Measurements from ENCODE around the gene EPHB2. TPM values are rescaled to one million over a fixed set of nuclear protein-coding genes. Genes with fewer than 3 reads are reported as not detected.

Gene EPHB2
- total RNA-seq, 1 donor from 2014 or later, result 5.0 TPM

- ATAC-seq (peak in 1 of 2 donors; percentile 16), DNase-seq (no peak)
- no peaks in the 10 kb centered on the region for H3K4me1 ChIP-seq
- no peaks in the 10 kb centered on the region for H3K9me3 ChIP-seq
- no peak overlapping the region for H3K4me3 ChIP-seq
- no peak for TF ChIP-seq CTCF (IDR thresholded peaks at IDR 0.05)
- intact Hi-C loops (cut with DNase I), result no loop called here
- H3K36me3 ChIP-seq, result no peaks in the 10 kb centered on the region
- H3K27me3 ChIP-seq (ENCODE audit: low read depth), result peaks cover 25% of the 10 kb centered on the region
- H3K27ac ChIP-seq, result no peak overlapping the region
These were observed 25.0 kb upstream of the EPHB2 start for GRCh38 chr1:22685591-22686059.

- Histone ChIP-seq H3K27me3 (ENCODE audit: low read depth) (peaks cover 25% of the 10 kb centered on the region), H3K4me3 (no peak overlapping the region), H3K36me3 (no peaks in the 10 kb centered on the region), H3K27ac (no peak overlapping the region), H3K9me3 (no peaks in the 10 kb centered on the region), H3K4me1 (no peaks in the 10 kb centered on the region)
- DNase-seq (no peak), ATAC-seq (no peak)
- no peak for TF ChIP-seq CTCF (IDR thresholded peaks at IDR 0.05)
- intact Hi-C loops (cut with DNase I), result no loop called here
These were observed 23.4 kb upstream of the EPHB2 start for GRCh38 chr1:22687191-22687590.

- intact Hi-C loops (cut with DNase I), result no loop called here
- TF ChIP-seq CTCF (IDR thresholded peaks at IDR 0.05), result no peak
- H3K27me3 ChIP-seq (ENCODE audit: low read depth), result peaks cover 25% of the 10 kb centered on the region
- no peak for DNase-seq
- no peaks in the 10 kb centered on the region for H3K4me1 ChIP-seq
- ATAC-seq, result no peak
- H3K36me3 ChIP-seq, result no peaks in the 10 kb centered on the region
- H3K4me3 ChIP-seq, result no peak overlapping the region
- H3K27ac ChIP-seq, result no peak overlapping the region
- no peaks in the 10 kb centered on the region for H3K9me3 ChIP-seq
These were observed 22.2 kb upstream of the EPHB2 start for GRCh38 chr1:22688466-22688865.

- Histone ChIP-seq H3K9me3 (no peaks in the 10 kb centered on the region), H3K4me3 (no peak overlapping the region), H3K27me3 (ENCODE audit: low read depth) (peaks cover 24% of the 10 kb centered on the region), H3K27ac (no peak overlapping the region), H3K36me3 (no peaks in the 10 kb centered on the region), H3K4me1 (no peaks in the 10 kb centered on the region)
- DNase-seq (no peak), ATAC-seq (no peak)
- intact Hi-C loops (cut with DNase I), result no loop called here
- no peak for TF ChIP-seq CTCF (IDR thresholded peaks at IDR 0.05)
These were observed 21.1 kb upstream of the EPHB2 start for GRCh38 chr1:22689505-22689904.

GRCh38 chr1:22691031-22691753 is 19.4 kb upstream of the EPHB2 start:
- intact Hi-C loops (cut with DNase I), result no loop called here
- no peak for TF ChIP-seq CTCF (IDR thresholded peaks at IDR 0.05)

More at GRCh38 chr1:22691031-22691753, 19.4 kb upstream of the EPHB2 start:
- H3K36me3 ChIP-seq, result no peaks in the 10 kb centered on the region
- ATAC-seq (no peak), DNase-seq (no peak)
- peaks cover 14% of the 10 kb centered on the region for H3K27me3 ChIP-seq (ENCODE audit: low read depth)
- no peaks in the 10 kb centered on the region for H3K9me3 ChIP-seq
- no peak overlapping the region for H3K4me3 ChIP-seq
- H3K4me1 ChIP-seq, result no peaks in the 10 kb centered on the region
- no peak overlapping the region for H3K27ac ChIP-seq
